Calu3 (cell line): Measurements from ENCODE around the gene CLEC4C. TPM values are rescaled to one million over a fixed set of nuclear protein-coding genes. Genes with fewer than 3 reads are reported as not detected.
"Not testable (repeated sequence)": the region's sequence is repeated elsewhere in the genome, so short reads cannot be mapped to it uniquely, and the experiment has no call there.

Experiments used
- BruUV-seq: library from RNA; stranded (reverse); fragments of 400-500 nt; replicated peaks from 2 replicates; lab custom pipeline; 2021; lab: Mats Ljungman, UMichigan
- CTCF ChIA-PET: fragments of 300-600 bp; sonication (Branson Sonifier 250); formaldehyde crosslinking; loops from one replicate; lab custom pipeline; 2022; ENCODE audit warnings: antibody characterized with exemption; lab: Charles Lee
- DNase-seq: peaks from one replicate; pipeline ENCODE4 v3.0.0; 2022
- H3K27ac Mint-ChIP-seq: one replicate; pipeline ENCODE4 v1.8.0; 2022; ENCODE audit warnings: mixed read lengths; ENCODE audit not compliant: unreplicated experiment
- H3K27me3 Mint-ChIP-seq: one replicate; pipeline ENCODE4 v1.8.0; 2022; ENCODE audit warnings: mixed read lengths; ENCODE audit not compliant: unreplicated experiment
- H3K36me3 Mint-ChIP-seq: one replicate; pipeline ENCODE4 v1.8.0; 2022; ENCODE audit warnings: mild to moderate bottlenecking, moderate library complexity, mixed read lengths; ENCODE audit not compliant: insufficient read depth, unreplicated experiment
- H3K4me1 Mint-ChIP-seq: one replicate; pipeline ENCODE4 v1.8.0; 2022; ENCODE audit warnings: mild to moderate bottlenecking, low read depth, mixed read lengths; ENCODE audit not compliant: unreplicated experiment
- H3K4me3 Mint-ChIP-seq: one replicate; pipeline ENCODE4 v1.8.0; 2022; ENCODE audit warnings: mild to moderate bottlenecking, low read depth, moderate library complexity, mixed read lengths; ENCODE audit not compliant: unreplicated experiment
- H3K9me3 Mint-ChIP-seq: one replicate; pipeline ENCODE4 v1.8.0; 2022; ENCODE audit warnings: low read depth, mixed read lengths; ENCODE audit not compliant: unreplicated experiment
- intact Hi-C: fragments of 100-400 bp; cut with micrococcal nuclease; formaldehyde crosslinking; loops from one replicate; pipeline ENCODE4 v1.10.0; 2022; ENCODE audit not compliant: unreplicated experiment
- total RNA-seq: library from RNA; stranded (reverse); gene quantifications from 2 replicates; pipeline ENCODE4 v1.2.3, GENCODE V29; 2022
- TF ChIP-seq, protein P1 (sequence below): fragments of 200-600 bp; IDR thresholded peaks from one replicate; pipeline ENCODE4 v1.8.0; 2022; ENCODE audit warnings: antibody characterized with exemption; ENCODE audit not compliant: unreplicated experiment

Gene CLEC4C
- total RNA-seq, 1 experiment from 2014 or later: not detected

DNA sequence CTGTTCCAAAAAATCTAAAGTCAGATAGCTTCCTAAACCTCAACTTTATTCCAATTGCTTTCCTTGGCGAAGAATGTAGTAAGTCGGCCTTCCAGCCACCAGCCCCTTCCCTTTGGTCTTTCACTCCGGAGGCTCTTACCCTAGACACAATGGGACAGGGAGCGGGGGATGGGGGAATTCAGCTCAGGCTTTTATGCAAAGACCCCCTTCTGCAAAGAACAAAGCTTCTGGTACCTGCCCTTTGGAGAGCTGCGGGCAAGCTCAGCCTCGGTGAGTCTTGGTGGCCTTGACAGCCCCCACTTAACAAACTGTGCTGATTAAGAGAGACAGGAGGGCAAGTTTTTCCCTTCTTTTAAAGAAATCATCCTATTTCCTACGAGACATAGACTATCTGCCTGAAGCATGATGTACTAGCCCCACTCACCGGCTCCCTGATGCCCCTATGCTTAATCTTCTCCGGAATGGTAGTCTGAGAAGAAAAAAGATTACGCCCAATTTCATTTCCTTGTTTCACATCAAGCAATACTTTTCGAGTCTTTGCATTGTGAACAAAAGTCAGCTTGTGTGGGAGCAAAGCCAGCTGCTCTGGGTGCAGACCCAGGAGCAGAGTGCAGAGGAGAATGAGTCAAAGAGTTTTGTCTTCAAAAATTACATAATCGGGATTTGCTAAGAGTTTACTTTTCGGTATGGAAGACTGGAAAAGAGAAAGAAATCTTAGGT lies 40.6 kb upstream of the CLEC4C start:
- TF ChIP-seq, protein P1, sequence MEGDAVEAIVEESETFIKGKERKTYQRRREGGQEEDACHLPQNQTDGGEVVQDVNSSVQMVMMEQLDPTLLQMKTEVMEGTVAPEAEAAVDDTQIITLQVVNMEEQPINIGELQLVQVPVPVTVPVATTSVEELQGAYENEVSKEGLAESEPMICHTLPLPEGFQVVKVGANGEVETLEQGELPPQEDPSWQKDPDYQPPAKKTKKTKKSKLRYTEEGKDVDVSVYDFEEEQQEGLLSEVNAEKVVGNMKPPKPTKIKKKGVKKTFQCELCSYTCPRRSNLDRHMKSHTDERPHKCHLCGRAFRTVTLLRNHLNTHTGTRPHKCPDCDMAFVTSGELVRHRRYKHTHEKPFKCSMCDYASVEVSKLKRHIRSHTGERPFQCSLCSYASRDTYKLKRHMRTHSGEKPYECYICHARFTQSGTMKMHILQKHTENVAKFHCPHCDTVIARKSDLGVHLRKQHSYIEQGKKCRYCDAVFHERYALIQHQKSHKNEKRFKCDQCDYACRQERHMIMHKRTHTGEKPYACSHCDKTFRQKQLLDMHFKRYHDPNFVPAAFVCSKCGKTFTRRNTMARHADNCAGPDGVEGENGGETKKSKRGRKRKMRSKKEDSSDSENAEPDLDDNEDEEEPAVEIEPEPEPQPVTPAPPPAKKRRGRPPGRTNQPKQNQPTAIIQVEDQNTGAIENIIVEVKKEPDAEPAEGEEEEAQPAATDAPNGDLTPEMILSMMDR: no peak
- Mint-ChIP-seq H3K27me3 (peaks cover 53% of the 10 kb centered on the region), H3K4me1 (no peaks in the 10 kb centered on the region), H3K36me3 (no peaks in the 10 kb centered on the region), H3K4me3 (no peak overlapping the region), H3K27ac (no peak overlapping the region), H3K9me3 (peaks cover 2% of the 10 kb centered on the region)
- CTCF ChIA-PET: no interaction called here
- BruUV-seq: no TSS peak
- no peak for DNase-seq
- intact Hi-C loops: no loop called here

DNA sequence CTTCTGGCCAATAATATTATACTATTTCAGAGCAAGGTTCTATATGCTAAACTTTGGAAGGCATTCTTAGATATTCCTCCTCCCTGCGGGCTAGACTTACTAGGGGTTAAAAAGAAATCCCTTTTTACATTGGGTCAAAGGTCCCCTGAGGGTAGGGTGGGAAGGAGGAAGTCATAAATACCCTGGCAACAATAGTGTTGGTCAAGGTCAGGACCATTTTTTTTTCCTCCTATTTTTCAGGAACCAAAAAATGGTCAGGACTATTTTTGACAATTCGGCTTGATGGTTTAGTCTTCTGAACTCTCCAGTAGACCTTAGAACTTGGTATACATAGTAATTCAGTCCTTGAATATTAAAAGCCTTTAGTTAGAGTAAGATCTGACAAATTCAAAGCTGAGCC lies 37.5 kb upstream of the CLEC4C start:
- TF ChIP-seq, protein P1: no peak
- H3K27ac Mint-ChIP-seq: no peak overlapping the region
- peaks cover 2% of the 10 kb centered on the region for H3K9me3 Mint-ChIP-seq
- H3K4me1 Mint-ChIP-seq: no peaks in the 10 kb centered on the region
- no TSS peak for BruUV-seq
- no peak for DNase-seq
- intact Hi-C loops: no loop called here
- H3K27me3 Mint-ChIP-seq: peaks cover 34% of the 10 kb centered on the region
- CTCF ChIA-PET: no interaction called here
- no peak overlapping the region for H3K4me3 Mint-ChIP-seq
- H3K36me3 Mint-ChIP-seq: no peaks in the 10 kb centered on the region

DNA sequence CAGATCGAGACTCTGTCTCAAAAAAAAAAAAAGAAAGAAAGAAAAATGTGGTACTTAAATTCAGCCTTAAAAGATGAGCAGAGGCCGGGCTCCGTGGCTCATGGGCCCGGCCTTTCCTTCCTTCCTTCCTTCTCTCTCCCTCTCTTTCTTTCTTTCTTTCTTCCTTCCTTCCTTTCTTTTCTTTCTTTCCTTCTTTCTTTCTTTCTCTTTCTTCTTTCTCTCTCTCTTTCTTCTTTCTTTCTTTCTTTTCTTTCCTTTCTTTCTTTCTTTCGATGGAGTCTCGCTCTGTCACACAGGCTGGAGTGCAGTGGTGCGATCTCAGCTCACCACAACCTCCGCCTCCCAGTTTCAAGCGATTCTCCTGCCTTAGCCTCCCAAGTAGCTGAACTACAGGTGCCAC lies 36.3 kb upstream of the CLEC4C start:
- intact Hi-C loops, H3K27ac Mint-ChIP-seq, H3K4me3 Mint-ChIP-seq, H3K4me1 Mint-ChIP-seq, DNase-seq, BruUV-seq, H3K36me3 Mint-ChIP-seq, CTCF ChIA-PET, H3K9me3 Mint-ChIP-seq: not testable (repeated sequence)
- H3K27me3 Mint-ChIP-seq: peaks cover 22% of the 10 kb centered on the region

DNA sequence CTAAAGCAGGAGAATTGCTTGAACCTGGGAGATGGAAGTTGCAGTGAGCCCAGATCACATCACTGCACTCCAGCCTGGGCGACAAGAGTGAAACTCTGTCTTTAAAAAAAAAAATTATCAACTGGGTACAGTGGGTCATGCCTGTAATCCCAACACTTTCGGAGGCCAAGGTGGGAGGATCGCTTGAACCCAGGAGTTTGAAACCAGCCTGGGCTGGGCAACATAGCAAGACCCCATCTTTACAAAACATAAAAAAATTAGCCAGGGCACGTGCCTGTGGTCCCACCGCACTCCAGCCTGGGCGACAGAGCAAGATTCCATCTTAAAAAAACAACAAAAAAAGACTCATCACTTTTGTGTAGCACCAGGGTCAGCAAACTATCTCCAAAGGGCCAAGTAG lies 34.9 kb upstream of the CLEC4C start:
- CTCF ChIA-PET: no interaction called here
- BruUV-seq: no TSS peak

More for the DNA sequence above, 34.9 kb upstream of the CLEC4C start:
- Mint-ChIP-seq H3K4me3 (no peak overlapping the region), H3K27me3 (peaks cover 9% of the 10 kb centered on the region), H3K27ac (no peak overlapping the region), H3K36me3 (no peaks in the 10 kb centered on the region), H3K9me3 (peaks cover 2% of the 10 kb centered on the region), H3K4me1 (no peaks in the 10 kb centered on the region)
- TF ChIP-seq, protein P1: no peak
- no peak for DNase-seq
- intact Hi-C loops: no loop called here
